IPS-18a (cell line): ENCODE measurements around the gene ZNF319.
"Not testable (repeated sequence)": the region's sequence is repeated elsewhere in the genome, so short reads cannot be mapped to it uniquely, and the experiment has no call there.

Source experiments
- H3K27ac ChIP-seq: one replicate; pipeline ENCODE4 v1.5.1; 2013; ENCODE audit warnings: low read length
- H3K27me3 ChIP-seq: one replicate; pipeline ENCODE4 v1.6.1; 2013; ENCODE audit warnings: mild to moderate bottlenecking, low read length; ENCODE audit not compliant: control insufficient read depth, insufficient read depth
- H3K36me3 ChIP-seq: one replicate; pipeline ENCODE4 v1.6.1; 2013; ENCODE audit warnings: low read depth, low read length; ENCODE audit not compliant: control insufficient read depth
- H3K4me1 ChIP-seq: one replicate; pipeline ENCODE4 v1.6.1; 2013; ENCODE audit warnings: low read depth, low read length; ENCODE audit not compliant: control insufficient read depth
- H3K4me3 ChIP-seq: one replicate; pipeline ENCODE4 v1.5.1; 2013; ENCODE audit warnings: low read length
- H3K9ac ChIP-seq: one replicate; pipeline ENCODE4 v1.6.1; 2013; ENCODE audit warnings: mild to moderate bottlenecking, low read length, moderate library complexity
- H3K9me3 ChIP-seq: one replicate; pipeline ENCODE4 v1.6.1; 2013; ENCODE audit warnings: low read depth, low read length; ENCODE audit not compliant: control insufficient read depth

Gene ZNF319

DNA sequence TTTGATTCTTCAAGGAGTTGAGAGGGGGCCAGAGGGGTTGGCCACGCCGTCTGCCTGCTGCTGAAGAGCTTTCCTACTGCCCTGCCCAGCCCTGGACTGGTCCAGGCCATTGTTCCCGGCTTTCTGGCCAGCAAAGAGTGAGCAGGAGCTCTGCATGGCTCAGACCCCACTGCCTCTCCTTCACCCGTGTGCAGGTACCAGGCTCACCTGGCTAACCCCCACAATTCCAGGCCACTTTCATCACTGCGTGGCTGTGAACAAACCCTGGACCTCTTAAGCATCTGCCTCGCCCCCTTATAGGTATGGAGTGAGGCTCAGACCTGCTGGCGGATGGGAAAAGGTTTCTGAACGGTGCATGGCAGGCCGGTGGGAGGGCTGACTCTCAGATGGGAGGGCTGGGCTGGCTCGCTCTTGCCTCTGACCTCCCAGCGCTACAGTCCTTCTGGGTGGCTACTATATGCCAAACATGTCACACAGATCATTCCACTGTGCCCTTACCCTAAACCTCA is 8.9 kb downstream of the ZNF319 start:
- H3K36me3 ChIP-seq, result no peaks in the 10 kb centered on the region
- no peak overlapping the region for H3K9ac ChIP-seq
- peaks cover 13% of the 10 kb centered on the region for H3K27me3 ChIP-seq
- H3K27ac ChIP-seq, result no peak overlapping the region
- no peaks in the 10 kb centered on the region for H3K4me1 ChIP-seq
- no peak overlapping the region for H3K4me3 ChIP-seq
- no peaks in the 10 kb centered on the region for H3K9me3 ChIP-seq

DNA sequence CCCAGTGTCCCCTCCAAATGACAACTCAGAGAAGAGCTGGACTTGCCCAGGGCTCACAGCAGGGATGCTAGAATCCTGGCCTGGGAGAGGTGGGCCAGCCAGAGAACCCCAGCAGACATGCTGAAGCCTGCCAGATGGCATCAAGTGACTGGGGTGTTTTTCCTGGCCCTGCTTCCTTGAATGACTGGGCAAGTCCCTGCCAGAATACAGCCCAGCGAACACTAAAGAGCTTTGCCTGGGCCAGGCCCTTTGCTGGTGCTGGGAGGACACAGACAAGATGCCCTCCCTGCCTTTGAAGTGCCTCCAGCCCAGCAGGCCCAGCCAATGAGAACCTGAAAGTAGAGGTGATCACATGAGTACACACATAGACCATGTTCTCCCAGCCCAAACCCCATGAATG is 11.5 kb downstream of the ZNF319 start:
- H3K4me1 ChIP-seq, result no peaks in the 10 kb centered on the region
- no peaks in the 10 kb centered on the region for H3K9me3 ChIP-seq
- H3K36me3 ChIP-seq, result no peaks in the 10 kb centered on the region
- no peak overlapping the region for H3K9ac ChIP-seq
- H3K27me3 ChIP-seq, result peaks cover 37% of the 10 kb centered on the region
- no peak overlapping the region for H3K27ac ChIP-seq
- no peak overlapping the region for H3K4me3 ChIP-seq

DNA sequence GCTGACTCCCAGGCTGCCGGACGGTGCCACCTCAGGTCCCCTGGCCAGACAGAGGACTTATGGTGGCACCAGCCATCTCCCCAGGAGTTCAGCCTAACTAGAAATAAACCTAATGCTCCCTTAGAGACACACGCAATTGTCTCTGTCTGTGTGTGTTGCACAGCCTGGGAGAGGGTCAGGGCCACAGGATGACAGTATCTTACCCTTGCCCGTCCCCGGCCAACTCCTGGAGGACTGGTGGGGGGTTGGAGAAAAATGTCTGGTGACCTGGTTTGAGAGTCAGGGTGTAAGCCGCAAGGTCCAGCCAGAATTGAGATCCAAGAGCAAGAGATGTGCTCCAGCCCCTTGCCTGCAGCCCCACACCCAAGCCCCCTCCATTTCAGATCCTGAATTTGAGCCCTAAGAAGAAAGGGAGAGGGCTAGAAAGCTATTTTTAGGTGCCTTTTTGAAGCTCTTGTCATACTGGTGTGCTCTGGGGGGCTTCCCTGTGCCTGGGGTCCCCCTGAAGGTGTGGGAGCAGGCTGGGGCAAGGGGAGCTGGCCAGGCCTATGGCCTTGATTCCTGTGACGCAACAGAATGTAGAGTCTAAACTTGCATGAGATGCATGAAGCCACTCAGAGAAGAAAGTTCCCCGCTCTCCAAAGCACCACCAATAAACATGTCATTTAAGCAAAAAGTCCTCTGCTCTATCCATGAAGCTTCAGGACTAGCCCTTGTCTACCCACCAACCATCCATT is 12.9 kb downstream of the ZNF319 start:
- Histone ChIP-seq H3K27me3 (peaks cover 42% of the 10 kb centered on the region), H3K27ac (no peak overlapping the region), H3K9ac (no peak overlapping the region), H3K4me3 (no peak overlapping the region), H3K4me1 (no peaks in the 10 kb centered on the region), H3K36me3 (no peaks in the 10 kb centered on the region), H3K9me3 (no peaks in the 10 kb centered on the region)

DNA sequence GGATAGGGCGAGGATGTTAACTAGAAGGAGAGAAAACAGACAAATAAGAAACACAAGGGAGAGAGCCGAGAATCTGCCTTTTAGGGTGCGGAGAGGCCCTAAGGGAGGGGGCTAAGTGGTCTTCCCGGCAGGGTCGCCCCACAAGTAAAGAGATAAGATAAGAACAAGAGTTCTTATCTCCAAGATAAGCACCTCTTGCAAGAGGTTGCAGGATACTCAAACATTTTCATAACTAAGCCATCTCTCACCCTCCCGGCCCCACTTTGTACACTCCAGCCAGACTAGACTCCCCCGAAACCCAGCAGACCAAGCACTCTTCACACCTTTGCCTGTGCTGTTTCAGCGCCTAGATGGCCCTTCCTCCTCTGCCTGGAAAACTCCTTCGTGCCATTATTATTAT is 14.3 kb downstream of the ZNF319 start:
- Histone ChIP-seq H3K4me3 (peak overlapping the region; percentile 68), H3K27me3 (peaks cover 42% of the 10 kb centered on the region), H3K4me1 (no peaks in the 10 kb centered on the region), H3K9ac (no peak overlapping the region), H3K27ac (no peak overlapping the region), H3K9me3 (no peaks in the 10 kb centered on the region), H3K36me3 (no peaks in the 10 kb centered on the region)

DNA sequence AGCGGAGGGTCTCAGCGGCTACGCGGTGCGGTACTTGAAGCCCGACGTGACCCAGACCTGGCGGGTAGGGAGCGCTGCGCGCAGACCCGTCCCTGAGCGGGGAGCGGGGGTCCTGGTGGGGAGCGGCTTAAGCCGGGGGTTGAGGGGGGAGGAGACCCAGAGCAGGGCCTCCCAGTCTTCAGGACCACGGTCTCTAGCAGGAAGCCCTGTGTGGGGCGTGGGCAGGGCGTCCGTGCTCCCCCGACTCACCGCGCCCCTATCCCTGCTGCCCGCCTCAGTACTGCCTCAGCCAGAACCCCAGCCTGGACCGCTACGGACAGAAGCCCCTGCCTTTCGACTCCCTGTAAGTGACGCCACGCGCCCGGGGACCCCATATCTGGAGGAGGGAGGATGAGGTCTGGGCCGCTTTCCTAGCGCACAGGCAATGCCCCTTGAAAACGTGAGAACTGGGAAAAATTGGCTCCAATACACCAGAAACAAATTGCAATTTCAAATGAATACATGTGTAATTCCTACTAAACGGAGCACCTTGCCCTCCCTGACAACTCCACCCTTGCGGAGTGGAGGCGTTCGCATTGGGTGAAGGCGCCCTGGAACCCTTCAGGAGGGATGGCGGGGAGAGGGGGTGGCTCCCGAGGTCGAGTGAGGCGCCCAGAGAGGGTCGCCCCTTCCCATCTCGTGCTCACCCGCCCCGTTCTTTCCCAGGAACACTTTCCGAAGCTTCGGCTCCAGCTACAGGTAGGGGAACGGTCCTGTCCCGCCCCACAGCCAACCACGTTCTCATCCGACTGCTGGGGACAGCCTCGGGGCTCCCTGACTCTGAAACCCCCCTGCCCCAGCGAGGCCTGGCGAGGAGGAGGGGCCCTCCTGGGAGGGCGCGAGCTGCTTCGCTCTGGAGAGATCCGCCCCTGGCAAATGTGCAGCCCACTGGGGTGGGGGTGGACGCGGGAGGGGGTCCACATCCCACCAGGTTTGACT is 15.0 kb downstream of the ZNF319 start:
- H3K36me3 ChIP-seq, result no peaks in the 10 kb centered on the region
- peak overlapping the region; percentile 68 for H3K4me3 ChIP-seq
- no peak overlapping the region for H3K27ac ChIP-seq
- peaks cover 42% of the 10 kb centered on the region for H3K27me3 ChIP-seq
- no peak overlapping the region for H3K9ac ChIP-seq
- H3K9me3 ChIP-seq, result no peaks in the 10 kb centered on the region
- no peaks in the 10 kb centered on the region for H3K4me1 ChIP-seq

DNA sequence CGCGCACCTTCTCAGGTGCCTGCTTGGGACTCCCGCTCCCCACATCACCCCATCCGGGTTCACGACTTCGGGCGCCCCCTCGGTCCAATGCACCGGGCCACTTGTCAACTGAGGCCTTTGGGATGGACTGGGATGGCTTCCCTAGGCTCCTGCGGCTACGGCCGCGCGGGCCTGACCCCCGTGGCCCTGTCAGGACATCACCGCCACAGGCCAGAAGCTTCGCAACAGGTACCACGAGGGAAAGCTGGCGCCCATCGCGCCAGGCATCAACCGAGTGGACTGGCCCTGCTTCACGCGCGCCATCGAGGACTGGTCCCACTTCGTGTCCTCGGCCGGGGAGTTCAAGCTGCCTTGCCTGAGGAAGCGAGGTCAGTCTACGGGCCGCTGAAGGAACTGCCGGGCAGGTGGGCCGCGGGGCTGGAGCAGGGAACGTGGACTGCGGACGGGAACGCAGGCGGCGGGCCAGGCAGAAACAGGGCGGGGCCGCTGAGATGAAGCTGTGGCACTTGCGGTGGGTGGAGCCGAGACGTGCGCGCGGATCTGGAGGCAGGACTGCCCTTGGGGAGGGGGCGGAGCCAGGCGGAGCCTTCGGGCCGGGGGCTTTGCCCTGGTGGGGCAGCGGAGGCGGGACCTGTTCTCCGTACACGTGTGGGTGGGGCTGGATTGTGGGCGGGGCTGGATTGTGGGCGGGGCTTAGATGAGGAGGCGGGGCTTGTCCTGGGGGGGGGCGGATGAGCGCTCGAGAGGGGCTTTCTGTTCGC is 15.8 kb downstream of the ZNF319 start:
- H3K4me1 ChIP-seq, result no peaks in the 10 kb centered on the region
- no peak overlapping the region for H3K9ac ChIP-seq
- peak overlapping the region; percentile 68 for H3K4me3 ChIP-seq
- peaks cover 42% of the 10 kb centered on the region for H3K27me3 ChIP-seq
- H3K27ac ChIP-seq, result no peak overlapping the region
- H3K36me3 ChIP-seq, result no peaks in the 10 kb centered on the region
- H3K9me3 ChIP-seq, result no peaks in the 10 kb centered on the region

DNA sequence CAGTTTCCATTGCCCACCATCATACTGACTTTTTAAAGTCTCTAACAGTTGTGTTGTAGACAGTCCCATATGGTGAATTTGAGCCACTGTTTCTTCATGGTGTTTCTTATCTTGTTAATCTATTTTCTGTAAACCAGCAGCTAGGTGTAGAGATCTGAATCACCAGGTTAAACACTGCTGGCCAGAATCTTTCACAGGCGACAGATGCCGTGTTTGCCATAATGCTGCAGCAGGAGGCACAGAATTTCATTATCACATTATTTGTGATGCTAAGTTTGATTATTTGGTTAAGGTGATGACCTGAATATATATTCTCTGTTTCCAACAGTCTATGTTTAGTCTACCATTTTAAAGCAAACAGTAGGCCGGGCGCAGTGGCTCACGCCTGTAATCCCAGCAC is 18.1 kb downstream of the ZNF319 start:
- H3K27ac ChIP-seq, result no peak overlapping the region
- H3K27me3 ChIP-seq, result peaks cover 37% of the 10 kb centered on the region
- H3K9me3 ChIP-seq, result no peaks in the 10 kb centered on the region
- no peak overlapping the region for H3K4me3 ChIP-seq
- no peaks in the 10 kb centered on the region for H3K4me1 ChIP-seq
- no peaks in the 10 kb centered on the region for H3K36me3 ChIP-seq
- no peak overlapping the region for H3K9ac ChIP-seq

DNA sequence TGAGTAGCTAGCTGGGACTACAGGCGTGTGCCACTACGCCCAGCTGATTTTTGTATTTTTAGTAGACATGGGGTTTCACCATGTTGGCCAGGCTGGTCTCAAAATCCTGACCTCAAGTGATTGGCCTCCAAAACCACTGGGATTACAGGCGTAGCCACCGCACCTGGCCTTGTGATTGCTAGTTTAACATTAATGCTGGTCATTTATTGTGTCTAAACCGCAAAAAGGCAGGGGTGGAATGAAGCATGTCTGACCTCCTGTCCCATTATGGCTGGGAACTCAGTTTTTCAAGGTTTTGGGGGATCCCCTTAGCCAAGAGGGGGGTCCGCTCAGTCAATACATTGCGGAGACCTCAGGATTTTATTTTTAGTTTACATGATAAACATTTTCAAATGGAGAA is 18.8 kb downstream of the ZNF319 start:
- Histone ChIP-seq H3K9ac (no peak overlapping the region), H3K4me3 (no peak overlapping the region), H3K9me3 (no peaks in the 10 kb centered on the region), H3K4me1 (no peaks in the 10 kb centered on the region), H3K27me3 (peaks cover 29% of the 10 kb centered on the region), H3K36me3 (no peaks in the 10 kb centered on the region), H3K27ac (no peak overlapping the region)

DNA sequence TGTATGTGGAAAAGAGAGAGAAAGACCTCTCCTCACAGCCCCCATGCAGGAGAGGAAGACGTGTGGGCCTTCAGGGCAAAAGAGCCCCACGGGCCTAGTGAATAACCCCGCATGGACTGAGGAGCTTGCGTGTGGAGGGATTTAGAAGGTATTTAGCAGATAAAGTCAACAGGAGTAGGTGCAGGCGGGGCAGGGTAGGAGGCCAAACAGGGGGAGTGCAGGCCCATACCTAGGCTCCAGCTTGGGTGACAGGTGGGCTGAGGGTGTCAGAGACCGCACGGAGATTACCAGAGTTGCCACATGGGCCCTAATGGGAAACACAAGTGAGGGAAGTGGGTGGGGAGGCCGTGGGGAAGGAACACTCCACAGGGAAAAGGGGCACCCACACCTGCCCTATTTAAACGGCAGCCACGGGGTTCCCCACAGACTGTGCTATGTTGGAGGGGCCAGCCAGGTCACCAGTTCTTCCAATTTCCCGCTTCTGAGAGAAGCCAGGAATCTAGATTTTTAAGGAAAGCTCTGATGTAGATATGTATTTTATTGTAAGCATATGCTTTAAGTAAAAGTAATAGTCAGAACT is 21.4 kb downstream of the ZNF319 start:
- H3K9ac ChIP-seq, result no peak overlapping the region
- no peak overlapping the region for H3K27ac ChIP-seq
- no peaks in the 10 kb centered on the region for H3K36me3 ChIP-seq
- no peak overlapping the region for H3K4me3 ChIP-seq
- H3K9me3 ChIP-seq, result no peaks in the 10 kb centered on the region
- no peaks in the 10 kb centered on the region for H3K4me1 ChIP-seq
- peaks cover 6% of the 10 kb centered on the region for H3K27me3 ChIP-seq

DNA sequence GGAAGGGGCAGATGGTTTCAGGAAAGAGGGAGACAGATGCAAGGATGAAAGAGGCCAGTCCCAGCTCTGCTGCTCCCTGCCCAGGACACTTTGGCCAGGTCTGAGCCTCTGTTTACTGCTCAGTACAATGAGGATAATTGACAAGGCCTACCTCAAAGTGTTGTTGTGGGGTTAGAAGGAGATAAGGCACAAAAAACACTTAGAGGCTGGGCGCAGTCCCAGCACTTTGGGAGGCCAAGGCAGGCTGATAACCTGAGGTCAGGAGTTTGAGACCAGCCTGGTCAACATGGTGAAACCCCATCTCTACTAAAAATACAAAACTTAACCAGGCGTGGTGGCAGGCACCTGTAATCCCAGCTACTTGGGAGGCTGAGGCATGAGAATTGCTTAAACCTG is 22.4 kb downstream of the ZNF319 start:
- H3K9ac ChIP-seq, H3K27ac ChIP-seq, H3K4me3 ChIP-seq, H3K4me1 ChIP-seq, H3K36me3 ChIP-seq, H3K9me3 ChIP-seq, H3K27me3 ChIP-seq: not testable (repeated sequence)
